ENCODE measurements around the gene OR2V2.
"Not testable (repeated sequence)": the region's sequence is repeated elsewhere in the genome, so short reads cannot be mapped to it uniquely, and the experiment has no call there.

The OR2V2 gene

GRCh38 chr5:181149355-181149754, 2.0 kb downstream of the OR2V2 start:
- DNase-seq, result no peak

DNA sequence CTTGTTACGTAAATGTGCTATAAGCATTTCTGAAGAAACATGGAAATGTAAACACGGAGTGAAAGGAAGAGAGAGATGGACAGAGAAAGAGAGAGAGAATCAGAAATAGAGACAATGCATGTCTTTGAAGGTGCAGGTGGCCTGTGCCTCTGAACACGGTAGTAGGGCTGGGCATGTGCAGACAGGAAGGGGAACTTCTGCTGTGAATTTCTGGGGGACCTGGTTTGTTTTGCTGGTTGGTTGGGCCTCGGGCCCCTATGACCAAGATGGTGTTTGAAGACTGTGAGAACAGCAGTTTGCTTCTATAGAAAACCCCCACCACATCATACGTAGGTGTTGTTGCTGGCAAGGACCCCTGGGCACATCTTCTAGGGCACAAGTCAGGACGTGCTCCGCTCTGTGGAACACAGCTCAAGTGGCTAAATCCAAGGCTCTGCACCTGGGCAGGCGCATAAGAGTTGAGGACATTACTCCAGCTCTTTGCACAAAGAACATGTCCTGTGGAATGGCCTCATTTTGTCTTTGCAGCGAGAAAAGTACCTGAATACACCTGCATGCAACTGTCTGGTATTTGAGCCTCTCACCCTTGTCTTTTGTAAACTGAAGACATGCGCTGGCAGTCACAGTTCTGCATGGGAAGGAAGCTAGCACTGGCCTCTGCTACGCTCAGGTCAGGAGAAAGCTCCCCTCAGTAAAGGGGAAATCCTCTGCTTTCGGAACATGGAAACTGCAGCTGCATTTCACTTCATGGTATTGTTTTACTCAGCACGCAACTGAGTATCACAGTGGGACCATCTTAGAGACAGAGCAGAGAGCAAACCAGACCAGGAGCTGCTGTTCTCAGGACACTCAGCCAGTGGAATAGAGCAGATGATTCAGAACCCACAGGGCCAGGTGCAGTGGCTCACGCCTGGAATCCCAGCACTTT, 2.7 kb downstream of the OR2V2 start:
- DNase-seq, result no peak

GRCh38 chr5:181151146-181151545, 3.8 kb downstream of the OR2V2 start:
- no peak for DNase-seq

- no peak for DNase-seq
Measured at GRCh38 chr5:181152406-181152805, 5.0 kb downstream of the OR2V2 start.

DNA sequence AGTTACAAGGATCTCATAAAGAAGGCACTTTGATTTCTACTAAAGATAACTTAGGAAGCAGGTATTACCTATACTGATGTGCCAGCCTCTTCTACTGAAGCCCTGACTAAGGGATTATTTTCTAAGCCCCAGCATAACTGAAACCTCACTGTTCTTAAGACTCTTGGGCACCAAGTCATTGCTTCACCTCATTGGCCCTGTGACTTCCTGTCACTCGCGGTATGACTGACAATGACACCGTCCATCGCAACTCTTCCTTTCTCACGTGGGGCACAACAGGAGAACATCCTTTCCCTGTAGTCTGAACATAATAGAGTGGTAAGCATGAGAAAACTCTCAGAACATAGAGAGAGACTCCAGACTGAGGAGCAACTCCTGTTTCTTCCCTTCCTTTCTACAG, 6.4 kb downstream of the OR2V2 start:
- no peak for DNase-seq

DNA sequence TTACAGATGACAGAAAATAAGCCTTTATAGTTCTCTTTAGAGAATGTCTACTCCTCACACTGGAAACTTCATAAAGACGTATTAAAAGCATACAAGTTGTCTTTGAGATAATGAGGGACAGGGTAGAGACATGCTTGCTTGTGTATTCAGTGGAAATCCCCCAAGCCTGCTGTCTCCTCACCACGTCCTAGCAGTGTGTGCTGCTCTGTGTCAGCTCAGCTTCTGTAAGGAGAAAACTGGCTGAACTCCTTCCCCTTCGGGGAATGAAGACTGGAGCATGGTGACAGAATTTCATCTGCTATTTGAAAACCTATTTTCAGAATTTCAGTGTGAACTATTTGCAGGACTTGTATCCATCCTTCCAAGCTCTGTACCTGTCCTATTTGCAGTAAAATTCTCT, 9.4 kb downstream of the OR2V2 start:
- DNase-seq, result no peak

DNA sequence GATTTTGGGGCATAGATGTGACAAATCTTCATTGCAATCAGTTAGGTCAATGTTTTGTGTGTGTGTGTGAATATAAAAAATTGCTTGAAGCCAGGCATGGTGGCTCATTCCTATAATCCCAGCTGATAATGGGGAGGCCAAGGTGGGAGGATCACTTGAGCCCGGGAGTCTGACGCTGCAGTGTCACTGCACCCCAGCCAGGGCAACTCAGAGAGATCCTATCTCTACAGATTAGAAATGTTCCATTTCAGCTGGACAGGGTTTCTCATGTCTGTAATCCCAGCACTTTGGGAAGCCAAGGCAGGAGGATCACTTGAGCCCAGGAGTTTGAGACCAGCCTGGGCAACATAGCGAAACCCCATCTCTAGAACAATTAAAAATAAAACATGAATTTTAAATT, 11.5 kb downstream of the OR2V2 start:
- DNase-seq, result no peak

GRCh38 chr5:181159286-181160151, 12.1 kb downstream of the OR2V2 start:
- DNase-seq, result peak; percentile 73

DNA sequence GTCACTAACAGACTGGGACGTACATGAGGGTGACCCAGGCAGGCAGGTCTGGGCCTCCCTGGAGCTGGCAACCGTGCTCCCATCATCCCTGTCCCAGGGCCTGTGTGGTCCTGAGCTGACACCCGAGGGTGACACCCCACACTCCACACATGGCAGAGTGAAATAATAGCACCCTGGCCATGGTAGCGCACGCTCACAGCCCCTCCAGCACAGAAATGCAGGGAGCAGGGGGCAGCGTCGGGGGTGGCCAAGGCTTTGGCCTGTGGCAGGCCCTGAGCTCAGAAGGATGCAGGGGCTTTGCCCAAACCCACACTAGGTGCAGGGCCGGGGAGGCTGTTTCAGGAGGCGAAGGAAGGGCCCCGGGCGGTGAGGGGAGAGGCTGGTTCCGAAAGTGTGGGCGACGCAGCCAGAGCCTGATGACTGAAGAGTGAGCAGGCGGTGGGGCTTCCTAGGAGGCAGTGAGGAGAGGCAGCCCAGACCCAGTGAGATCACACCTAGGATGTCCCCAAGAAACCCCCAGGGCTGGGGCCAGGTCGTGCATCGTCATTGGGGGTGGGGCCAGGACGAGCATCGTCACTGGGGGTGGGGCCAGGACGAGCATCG, 12.9 kb downstream of the OR2V2 start:
- no peak for DNase-seq

DNA sequence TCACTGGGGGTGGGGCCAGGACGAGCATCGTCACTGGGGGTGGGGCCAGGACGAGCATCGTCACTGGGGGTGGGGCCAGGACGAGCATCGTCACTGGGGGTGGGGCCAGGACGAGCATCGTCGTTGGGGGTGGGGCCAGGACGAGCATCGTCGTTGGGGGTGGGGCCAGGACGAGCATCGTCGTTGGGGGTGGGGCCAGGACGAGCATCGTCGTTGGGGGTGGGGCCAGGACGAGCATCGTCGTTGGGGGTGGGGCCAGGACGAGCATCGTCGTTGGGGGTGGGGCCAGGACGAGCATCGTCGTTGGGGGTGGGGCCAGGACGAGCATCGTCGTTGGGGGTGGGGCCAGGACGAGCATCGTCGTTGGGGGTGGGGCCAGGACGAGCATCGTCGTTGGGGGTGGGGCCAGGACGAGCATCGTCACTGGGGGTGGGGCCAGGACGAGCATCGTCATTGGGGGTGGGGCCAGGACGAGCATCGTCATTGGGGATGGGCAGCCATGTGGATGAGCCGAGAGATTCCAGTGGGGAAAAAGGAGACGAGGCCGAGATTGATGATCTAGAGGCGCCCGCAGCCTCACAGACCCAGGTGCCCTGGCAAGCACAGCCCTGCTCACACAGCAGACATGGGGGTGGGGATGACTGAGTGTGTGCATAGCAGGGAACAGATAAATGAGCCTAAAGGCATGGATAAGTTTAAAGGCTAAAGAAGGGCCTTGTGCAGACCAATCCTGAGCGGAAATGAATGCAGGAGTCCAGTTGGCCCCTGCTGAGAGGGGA, 13.6 kb downstream of the OR2V2 start:
- DNase-seq, result not testable (repeated sequence)

- no peak for DNase-seq
Measured at GRCh38 chr5:181161534-181162175, 14.3 kb downstream of the OR2V2 start.

GRCh38 chr5:181163487-181164075, 16.2 kb downstream of the OR2V2 start:
- DNase-seq, result no peak

DNA sequence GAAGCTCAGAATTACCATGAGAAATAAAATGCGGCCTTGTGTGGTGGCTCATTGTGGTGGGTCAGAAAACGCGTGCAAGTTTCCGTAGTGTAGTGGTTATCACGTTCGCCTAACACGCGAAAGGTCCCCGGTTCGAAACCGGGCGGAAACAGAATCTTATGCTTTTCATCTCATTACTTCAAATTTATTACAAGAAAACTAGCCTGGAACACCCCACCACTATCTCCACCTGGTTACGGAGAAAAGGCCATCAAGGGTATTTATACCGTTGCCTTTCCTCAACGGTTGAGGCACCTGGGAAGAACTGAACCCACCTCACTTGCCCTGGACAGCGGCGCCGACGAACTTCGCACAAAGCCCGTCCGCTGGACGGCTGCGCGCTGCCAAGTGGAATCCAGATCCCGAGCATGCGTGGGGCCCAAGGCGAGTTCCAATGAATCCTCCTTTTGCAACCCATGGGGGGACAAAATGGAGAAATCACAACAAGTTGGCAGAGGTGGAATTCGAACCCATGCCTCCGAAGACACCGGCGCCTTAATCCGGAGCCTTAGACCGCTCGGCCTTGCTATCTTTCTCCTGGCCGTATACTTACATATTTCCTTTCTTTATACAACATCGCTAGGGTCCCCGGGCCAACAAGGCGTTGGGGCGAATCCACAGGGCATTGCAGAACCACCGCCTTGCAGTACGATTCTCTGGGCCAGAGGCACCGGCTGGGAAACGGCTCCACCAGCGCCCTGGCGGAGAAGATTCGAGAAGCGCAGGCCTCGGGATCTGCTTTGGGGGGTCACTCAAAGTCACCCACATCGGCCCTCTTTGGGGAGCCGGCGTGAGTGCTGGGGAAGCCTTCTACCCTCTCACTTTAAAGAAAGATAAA, 16.9 kb downstream of the OR2V2 start:
- DNase-seq, result no peak

- DNase-seq, result no peak
Measured at GRCh38 chr5:181166812-181167733, 19.7 kb downstream of the OR2V2 start.

DNA sequence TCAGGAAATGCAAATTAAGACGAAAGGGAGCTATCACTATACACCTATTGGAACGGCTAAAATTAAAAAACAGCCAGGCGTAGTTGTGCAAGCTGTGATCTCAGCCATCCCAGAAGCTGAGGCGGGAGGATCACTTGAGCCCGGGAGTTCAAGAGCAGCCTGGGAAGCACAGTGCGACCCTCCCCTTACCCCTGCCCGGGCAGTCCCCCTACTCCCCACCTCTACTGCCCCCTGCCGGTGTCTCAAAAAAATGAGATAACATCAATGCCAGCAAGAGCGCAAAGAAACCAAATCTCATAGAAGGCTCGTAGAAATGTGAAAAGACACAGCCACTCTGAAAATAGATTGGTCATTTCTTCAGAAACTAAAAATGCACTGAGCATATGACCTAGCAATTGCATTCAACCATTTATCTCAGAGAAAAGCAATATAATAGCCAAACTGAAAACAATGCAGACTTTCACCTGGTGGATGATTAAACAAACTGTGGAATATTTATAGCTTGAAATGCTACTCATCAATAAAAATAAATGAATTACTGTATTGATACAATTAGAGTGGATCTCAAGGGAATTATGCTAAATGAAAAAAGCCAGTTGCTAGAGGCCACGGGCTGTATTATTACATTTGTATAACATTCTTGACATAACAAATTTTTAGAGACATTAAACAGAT, 20.6 kb downstream of the OR2V2 start:
- DNase-seq, result no peak

DNA sequence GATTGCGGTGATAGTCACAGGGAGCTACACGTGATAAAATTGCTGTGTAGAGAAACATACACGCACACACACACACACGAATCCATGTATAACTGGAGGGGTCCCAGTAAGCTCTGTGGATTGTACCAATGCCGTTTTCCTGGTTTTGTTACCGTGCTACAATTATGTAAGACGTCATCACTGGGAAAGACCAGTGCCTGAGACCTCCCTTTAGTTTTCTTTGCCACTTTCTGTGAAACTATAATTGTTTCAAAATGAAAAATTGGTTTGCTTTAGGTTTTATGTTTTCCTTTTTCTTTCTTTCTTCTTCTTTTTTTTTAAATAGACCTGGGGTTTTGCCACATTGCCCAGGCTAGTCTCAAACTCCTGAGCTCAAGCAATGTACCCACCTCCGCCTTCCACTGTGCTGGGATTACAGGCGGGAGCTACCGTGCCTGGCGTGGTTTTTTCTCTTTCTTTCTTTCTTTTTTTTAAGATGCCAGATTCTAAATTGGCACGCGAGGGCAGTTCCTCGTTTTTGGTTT, 21.3 kb downstream of the OR2V2 start:
- DNase-seq, result no peak

DNA sequence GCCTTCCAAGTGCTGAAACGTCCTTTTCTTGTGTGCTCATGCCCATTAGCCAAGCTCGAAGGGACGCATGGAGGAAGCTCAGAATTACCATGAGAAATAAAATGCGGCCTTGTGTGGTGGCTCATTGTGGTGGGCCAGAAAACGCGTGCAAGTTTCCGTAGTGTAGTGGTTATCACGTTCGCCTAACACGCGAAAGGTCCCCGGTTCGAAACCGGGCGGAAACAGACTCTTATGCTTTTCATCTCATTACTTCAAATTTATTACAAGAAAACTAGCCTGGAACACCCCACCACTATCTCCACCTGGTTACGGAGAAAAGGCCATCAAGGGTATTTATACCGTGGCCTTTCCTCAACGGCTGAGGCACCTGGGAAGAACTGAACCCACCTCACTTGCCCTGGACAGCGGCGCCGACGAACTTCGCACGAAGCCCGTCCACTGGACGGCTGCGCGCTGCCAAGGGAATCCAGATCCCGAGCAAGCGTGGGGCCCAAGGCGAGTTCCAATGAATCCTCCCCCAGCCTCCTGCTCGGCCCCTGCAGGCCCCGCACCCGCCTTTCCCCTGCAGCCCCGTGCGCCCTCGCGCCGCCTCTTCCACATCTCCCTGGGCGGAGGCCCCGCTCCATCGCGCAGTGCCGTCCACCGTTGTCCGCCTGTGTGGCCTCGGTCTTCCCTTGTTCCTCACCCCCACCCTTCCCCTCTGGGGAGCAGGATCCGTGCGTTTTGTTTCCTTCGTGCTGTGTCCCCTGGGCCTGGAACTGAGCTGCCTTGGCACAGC, 22.3 kb downstream of the OR2V2 start:
- not testable (repeated sequence) for DNase-seq

Data from left hindlimb (tissue), 1 donor.